Pulmonary artery endothelial cell (primary cell): ENCODE results near the gene CDH23. TPM values are rescaled to one million over a fixed set of nuclear protein-coding genes. Genes with fewer than 3 reads are reported as not detected.

ENCODE experiments used
- DNase-seq: peaks from one replicate; pipeline ENCODE4 v3.0.0-alpha.2; 2011; ENCODE audit warnings: low read depth, low spot score
- total RNA-seq: library from RNA; depleted of rRNA; stranded (reverse); fragments of >200 nt; gene quantifications from 2 replicates; pipeline ENCODE4 v1.2.3, GENCODE V29; 2014

The CDH23 gene
- total RNA-seq, 1 donor from 2014 or later = 0.07 TPM

- no peak for DNase-seq
These were observed 164.4 kb downstream of the CDH23 start for GRCh38 chr10:71561003-71561574.

- DNase-seq = no peak
These were observed 165.5 kb downstream of the CDH23 start for GRCh38 chr10:71562181-71562580.

- no peak for DNase-seq
These were observed 166.2 kb downstream of the CDH23 start for GRCh38 chr10:71562904-71563303.

GRCh38 chr10:71564194-71564820 lies 167.6 kb downstream of the CDH23 start:
- DNase-seq = no peak

GRCh38 chr10:71565284-71566000 lies 168.7 kb downstream of the CDH23 start:
- DNase-seq = no peak

- DNase-seq = no peak
These were observed 170.3 kb downstream of the CDH23 start for GRCh38 chr10:71567006-71567405.

GRCh38 chr10:71568896-71569492 lies 172.3 kb downstream of the CDH23 start:
- no peak for DNase-seq

GRCh38 chr10:71569775-71570588 lies 173.3 kb downstream of the CDH23 start:
- no peak for DNase-seq

- DNase-seq = no peak
These were observed 174.9 kb downstream of the CDH23 start for GRCh38 chr10:71571460-71572175.

- DNase-seq = no peak
These were observed 176.2 kb downstream of the CDH23 start for GRCh38 chr10:71572962-71573361.

GRCh38 chr10:71573562-71574518 lies 177.1 kb downstream of the CDH23 start:
- no peak for DNase-seq

GRCh38 chr10:71575451-71575850 lies 178.7 kb downstream of the CDH23 start:
- DNase-seq = no peak

GRCh38 chr10:71575934-71576801 lies 179.4 kb downstream of the CDH23 start:
- no peak for DNase-seq

GRCh38 chr10:71576842-71577241 lies 180.1 kb downstream of the CDH23 start:
- no peak for DNase-seq

- DNase-seq = no peak
These were observed 180.6 kb downstream of the CDH23 start for GRCh38 chr10:71577345-71577744.

GRCh38 chr10:71578069-71578468 lies 181.3 kb downstream of the CDH23 start:
- no peak for DNase-seq

GRCh38 chr10:71579668-71580067 lies 182.9 kb downstream of the CDH23 start:
- DNase-seq = no peak

GRCh38 chr10:71580415-71580814 lies 183.7 kb downstream of the CDH23 start:
- no peak for DNase-seq

- DNase-seq = no peak
These were observed 184.2 kb downstream of the CDH23 start for GRCh38 chr10:71580926-71581325.
